GM21381 (cell line): ENCODE measurements around the gene PPP4R4.
A peak's percentile ranks its signal among the peaks of the same experiment; 100 is the strongest.

Experiments used
- ATAC-seq: cut with Tn5 transposase; IDR thresholded peaks from one replicate; pipeline ENCODE4 v1.9.1; 2021; ENCODE audit warnings: mild to moderate bottlenecking, moderate library complexity; ENCODE audit not compliant: unreplicated experiment

Gene PPP4R4, protein sequence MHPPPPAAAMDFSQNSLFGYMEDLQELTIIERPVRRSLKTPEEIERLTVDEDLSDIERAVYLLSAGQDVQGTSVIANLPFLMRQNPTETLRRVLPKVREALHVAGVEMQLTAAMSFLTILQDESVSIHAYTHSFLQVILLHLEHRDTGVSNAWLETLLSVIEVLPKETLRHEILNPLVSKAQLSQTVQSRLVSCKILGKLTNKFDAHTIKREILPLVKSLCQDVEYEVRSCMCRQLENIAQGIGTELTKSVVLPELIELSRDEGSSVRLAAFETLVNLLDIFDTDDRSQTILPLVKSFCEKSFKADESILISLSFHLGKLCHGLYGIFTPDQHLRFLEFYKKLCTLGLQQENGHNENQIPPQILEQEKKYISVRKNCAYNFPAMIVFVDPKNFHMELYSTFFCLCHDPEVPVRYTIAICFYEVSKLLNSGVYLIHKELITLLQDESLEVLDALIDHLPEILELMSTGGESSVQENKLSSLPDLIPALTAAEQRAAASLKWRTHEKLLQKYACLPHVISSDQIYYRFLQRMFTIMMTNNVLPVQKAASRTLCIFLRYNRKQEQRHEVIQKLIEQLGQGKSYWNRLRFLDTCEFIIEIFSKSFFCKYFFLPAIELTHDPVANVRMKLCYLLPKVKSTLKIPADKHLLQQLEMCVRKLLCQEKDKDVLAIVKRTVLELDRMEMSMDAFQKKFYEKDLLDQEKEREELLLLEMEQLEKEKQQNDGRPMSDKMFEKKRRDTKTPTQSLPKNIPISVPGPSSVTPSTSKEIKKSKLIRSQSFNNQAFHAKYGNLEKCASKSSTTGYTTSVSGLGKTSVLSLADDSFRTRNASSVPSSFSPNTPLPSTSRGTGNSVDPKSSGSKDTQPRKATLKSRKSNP

GRCh38 chr14:94173885-94174603 lies at the start of gene PPP4R4:
TSS of gene PPP4R4 (plus strand) at chr14:94174322. CDS start at chr14:94174466, 144 bp downstream.
- peak; percentile 80 for ATAC-seq

DNA sequence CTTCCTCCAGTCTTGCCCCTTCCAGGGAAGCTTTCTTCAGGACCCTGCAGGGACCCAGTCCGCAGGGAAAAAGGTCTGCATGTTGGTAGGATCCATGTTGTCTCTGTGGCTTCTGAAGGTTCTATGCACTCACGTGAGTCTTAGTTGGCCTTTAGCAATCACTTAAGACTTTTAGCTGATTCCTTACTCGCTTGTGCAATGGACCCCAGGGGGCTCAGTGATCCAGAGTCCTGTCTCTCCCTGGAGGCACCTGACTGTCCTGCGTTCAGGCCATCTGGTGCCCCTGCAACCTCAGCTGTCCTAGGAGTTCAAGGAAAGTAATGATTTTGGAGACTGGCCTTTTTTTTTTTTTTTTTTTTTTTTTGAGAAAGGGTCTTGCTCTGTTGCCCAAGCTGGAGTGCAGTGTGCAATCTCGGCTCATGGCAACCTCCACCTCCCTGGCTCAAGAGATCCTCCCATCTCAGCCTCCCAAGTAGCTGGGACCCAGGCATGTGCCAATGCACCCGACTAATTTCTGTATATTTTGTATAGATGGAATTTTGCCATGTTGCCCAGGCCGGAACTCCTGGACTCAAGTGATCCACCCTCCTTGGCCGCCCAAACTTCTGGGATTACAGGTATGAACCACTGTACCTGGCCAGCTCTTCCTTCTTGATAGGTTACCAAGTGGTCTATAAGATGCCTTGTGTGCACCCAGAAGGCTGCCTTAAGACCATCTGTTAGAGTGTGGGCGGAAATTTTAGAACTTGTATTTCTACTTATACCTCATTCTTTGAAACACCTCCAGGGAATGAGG lies 49.3 kb upstream of the PPP4R4 start:
- ATAC-seq = no peak

GRCh38 chr14:94125659-94126418 lies 48.3 kb upstream of the PPP4R4 start:
- no peak for ATAC-seq

GRCh38 chr14:94126419-94126677 lies 47.8 kb upstream of the PPP4R4 start:
- no peak for ATAC-seq

- no peak for ATAC-seq
Observed at GRCh38 chr14:94126800-94127199, 47.3 kb upstream of the PPP4R4 start.

- no peak for ATAC-seq
Observed at GRCh38 chr14:94127330-94127729, 46.8 kb upstream of the PPP4R4 start.

- no peak for ATAC-seq
Observed at GRCh38 chr14:94128216-94128839, 45.8 kb upstream of the PPP4R4 start.

DNA sequence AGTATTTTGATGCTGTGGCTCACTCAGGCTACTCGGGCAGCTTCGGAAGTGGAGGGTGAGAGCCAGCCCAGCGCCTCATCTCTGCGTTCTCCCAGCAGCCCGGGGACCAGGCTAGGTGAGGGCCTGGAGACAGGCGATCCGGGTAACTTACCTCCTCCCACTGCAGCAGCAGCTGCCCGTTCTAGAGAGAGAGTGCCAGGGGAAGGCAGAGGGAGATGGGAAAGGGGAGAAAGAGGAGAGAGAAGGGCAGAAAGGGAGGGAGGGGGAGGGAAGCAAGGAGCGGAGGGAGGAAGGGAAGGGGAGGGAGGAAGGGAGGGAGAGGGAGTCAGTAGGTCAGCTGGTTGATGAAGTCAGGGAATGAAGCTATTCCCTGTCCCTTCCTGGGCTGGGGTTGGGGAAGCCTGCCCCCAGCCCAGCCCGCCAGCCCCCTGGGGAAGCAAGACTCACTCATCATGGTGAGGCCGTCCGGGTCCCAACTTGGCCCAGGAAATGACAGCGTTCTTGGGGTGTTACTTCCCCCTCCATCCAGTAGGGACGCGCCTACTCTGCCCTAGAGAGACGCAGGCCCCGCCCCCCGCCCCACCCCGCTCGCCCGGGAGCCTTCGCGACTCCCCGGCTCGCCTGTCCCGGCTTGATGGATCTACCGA lies 44.9 kb upstream of the PPP4R4 start, which contains the start of gene IFI27L2:
IFI27L2 (minus strand) TSS at position 494 of the 647 bp plus-strand sequence; CDS start at position 454, 40 bp downstream.
- ATAC-seq = peak; percentile 92

- ATAC-seq = no peak
Observed at GRCh38 chr14:94129758-94130414, 44.2 kb upstream of the PPP4R4 start.

GRCh38 chr14:94132285-94132887 lies 41.7 kb upstream of the PPP4R4 start:
- ATAC-seq = no peak

- no peak for ATAC-seq
Observed at GRCh38 chr14:94135476-94135875, 38.6 kb upstream of the PPP4R4 start.

DNA sequence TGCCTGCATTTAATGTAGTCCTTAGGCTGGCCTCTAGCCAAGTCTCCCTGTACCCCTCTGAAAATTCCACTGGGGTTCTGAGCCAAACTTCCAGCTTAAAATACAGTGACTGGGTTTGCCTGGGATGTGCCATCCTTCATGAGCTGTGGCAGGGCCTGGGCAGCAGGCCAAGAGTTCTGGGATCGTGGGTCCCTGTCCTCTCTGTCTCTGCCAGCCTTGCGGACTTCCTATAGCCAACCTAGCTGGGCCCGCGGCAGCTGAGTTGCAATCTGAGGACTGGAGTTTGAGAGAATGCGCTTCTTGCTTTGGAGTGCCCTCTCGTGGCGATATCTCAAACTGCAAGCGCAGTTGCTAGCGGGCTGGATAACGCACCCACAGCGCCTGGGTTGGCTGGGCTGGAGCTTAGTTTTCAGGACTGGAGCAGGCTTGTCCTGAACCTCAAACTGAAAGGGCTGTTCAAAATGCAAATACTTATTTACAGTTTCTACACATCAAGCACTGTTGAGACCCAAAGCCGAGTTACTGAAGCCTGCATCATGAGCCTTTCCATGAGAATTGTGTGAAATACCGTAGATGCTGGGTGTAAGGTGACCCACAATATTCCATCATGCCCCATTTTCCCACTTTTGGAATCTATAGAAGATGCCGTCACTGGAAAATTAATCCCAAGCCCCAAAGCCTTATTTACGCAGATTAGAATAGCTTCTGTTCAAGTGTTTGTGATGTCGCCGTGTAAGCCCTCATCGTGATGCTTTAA lies 37.4 kb upstream of the PPP4R4 start:
- ATAC-seq = peak; percentile 88

DNA sequence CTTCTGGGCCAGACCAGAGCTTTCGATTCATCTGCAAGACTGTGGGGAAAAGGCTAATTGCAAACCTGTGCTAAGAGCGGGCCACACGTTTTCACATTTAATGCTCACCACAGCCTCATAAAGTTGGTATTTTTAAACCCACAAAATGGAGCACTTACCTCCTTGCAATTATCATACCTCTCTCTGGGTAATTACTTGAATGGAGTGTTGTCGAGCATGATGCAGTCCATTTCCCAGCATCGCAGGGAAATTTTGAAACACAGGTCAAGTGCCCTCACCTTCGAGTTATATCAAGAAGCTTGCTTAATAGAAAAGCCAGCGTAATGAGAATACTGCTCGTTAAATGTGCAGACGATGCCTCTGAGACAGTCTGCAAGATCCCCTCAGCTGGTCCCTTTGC lies 35.9 kb upstream of the PPP4R4 start:
- ATAC-seq = no peak

DNA sequence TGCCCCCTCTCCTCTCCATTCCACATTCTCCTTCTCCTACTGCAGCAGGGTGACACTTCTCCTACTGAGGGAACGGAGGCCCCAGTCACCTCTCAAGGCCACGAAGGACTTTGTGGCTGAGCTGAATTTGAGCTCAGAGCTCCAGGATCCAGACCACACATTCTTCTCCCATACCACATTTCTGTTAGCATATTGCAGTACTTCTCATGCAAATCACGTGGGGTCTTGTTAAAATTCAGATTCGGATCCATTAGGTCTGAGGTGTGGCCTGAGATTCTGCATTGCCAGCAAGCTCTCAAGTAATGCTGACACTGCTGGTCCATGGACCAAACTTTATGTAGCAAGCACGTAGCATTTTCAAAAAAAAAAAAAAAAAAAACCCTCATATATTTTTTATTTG lies 35.1 kb upstream of the PPP4R4 start:
- no peak for ATAC-seq

- no peak for ATAC-seq
Observed at GRCh38 chr14:94139421-94139820, 34.7 kb upstream of the PPP4R4 start.

DNA sequence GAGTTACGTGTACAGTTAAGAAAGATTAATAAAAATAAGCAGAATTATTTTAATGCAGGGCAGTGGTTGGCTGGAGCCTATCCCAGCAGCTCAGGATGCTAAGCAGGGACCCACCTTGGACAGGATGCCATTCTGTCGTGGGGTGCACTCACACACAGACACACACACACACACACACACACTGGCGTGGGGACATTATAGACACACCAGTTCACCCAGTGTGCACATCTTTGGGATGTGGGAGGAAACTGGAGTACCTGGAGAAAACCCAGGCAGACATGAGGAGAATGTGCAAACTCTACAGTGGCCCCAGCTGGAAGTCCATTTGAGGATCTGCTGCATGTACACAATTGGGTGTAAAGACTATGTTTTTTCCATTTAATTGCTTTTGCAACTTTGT lies 31.9 kb upstream of the PPP4R4 start:
- ATAC-seq = no peak

DNA sequence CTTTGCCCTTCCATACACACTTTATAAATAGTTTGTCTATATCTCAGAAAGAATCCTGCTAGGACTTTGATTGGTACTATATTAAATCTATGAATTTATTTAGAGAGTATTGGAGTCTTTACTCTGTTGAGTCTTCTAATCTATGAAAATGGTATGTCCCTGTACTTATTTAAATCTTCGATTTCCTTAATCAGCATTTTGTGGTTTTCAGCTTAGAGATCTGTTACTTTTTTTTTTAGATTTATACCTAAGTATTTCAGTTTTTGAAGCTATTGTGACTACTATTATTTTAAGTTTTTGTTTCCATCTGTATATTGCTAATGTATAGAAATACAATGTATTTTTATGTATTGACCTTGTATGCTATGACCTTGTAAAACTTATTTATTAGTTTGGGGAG lies 31.3 kb upstream of the PPP4R4 start:
- no peak for ATAC-seq
